SK-N-SH (cell line): ENCODE data around the gene GPR143.

Experiments used
- TF ChIP-seq, protein P1 (sequence below): IDR thresholded peaks from 2 replicates; pipeline ENCODE4 v1.4.0; 2012; ENCODE audit warnings: low read depth
- TF ChIP-seq, protein P2 (sequence below): fragments of 200-600 bp; sonication (generic); IDR thresholded peaks from 2 replicates; pipeline ENCODE4 v1.6.1; 2017; ENCODE audit warnings: antibody characterized with exemption, mild to moderate bottlenecking, moderate library complexity

DNA sequence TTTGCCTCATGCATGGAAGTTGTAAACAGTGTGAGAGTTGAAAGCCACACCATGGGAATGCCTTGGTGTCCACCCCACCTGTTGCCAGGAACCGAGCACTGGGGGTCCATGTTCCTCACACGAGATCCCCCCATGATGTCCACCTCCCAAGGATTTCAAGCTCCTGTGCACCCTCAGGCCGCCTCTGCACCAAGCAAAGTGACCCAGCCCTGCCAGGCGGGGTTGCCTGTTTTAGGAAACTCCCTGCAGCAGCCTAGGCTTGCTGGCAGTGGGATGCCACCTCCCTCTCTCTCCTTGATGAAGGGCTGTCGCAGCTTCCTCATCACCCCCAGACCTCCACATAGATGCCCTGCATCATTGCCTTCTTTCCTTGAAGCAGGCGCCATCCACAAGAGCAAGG is 82.8 kb downstream of the GPR143 start:
- TF ChIP-seq, protein P1, sequence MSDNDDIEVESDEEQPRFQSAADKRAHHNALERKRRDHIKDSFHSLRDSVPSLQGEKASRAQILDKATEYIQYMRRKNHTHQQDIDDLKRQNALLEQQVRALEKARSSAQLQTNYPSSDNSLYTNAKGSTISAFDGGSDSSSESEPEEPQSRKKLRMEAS = no peak
- TF ChIP-seq, protein P2, sequence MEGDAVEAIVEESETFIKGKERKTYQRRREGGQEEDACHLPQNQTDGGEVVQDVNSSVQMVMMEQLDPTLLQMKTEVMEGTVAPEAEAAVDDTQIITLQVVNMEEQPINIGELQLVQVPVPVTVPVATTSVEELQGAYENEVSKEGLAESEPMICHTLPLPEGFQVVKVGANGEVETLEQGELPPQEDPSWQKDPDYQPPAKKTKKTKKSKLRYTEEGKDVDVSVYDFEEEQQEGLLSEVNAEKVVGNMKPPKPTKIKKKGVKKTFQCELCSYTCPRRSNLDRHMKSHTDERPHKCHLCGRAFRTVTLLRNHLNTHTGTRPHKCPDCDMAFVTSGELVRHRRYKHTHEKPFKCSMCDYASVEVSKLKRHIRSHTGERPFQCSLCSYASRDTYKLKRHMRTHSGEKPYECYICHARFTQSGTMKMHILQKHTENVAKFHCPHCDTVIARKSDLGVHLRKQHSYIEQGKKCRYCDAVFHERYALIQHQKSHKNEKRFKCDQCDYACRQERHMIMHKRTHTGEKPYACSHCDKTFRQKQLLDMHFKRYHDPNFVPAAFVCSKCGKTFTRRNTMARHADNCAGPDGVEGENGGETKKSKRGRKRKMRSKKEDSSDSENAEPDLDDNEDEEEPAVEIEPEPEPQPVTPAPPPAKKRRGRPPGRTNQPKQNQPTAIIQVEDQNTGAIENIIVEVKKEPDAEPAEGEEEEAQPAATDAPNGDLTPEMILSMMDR = no peak
